H1 (cell line): ENCODE data around the gene TMEM120B. TPM values are rescaled to one million over a fixed set of nuclear protein-coding genes. Genes with fewer than 3 reads are reported as not detected.
A peak's percentile ranks its signal among the peaks of the same experiment; 100 is the strongest.

Source experiments
- CHD7 ChIP-seq: fragments of 300-600 bp; sonication (generic); IDR thresholded peaks from 2 replicates; pipeline ENCODE4 v1.7.1; 2012; ENCODE audit warnings: low read length, moderate library complexity, mild to moderate bottlenecking, inconsistent platforms; ENCODE audit not compliant: insufficient replicate concordance
- JUND ChIP-seq: IDR thresholded peaks from 2 replicates; pipeline ENCODE4 v1.6.1; 2011; ENCODE audit warnings: mild to moderate bottlenecking, improper control_type of control experiment, low read length
- polyA plus RNA-seq, 7 experiments: library from polyadenylated mRNA; depleted of rRNA in 3 of 7; stranded (reverse) in 5 of 7; unstranded in 2 of 7; fragments of >200 nt in 5 of 7; fragments of 200-250 nt in 2 of 7; gene quantifications; 1 replicate in 5 of 7; 2 replicates in 1 of 7; 4 replicates in 1 of 7; pipeline versions ENCODE4 v1.2.1 to v1.2.3, GENCODE V29; 2011 to 2013; ENCODE audit warnings: missing spikeins in 2 of 7, mixed read lengths in 2 of 7
- total RNA-seq: library from RNA; stranded (reverse); fragmentation: NEBNext Ultra II Directional; extraction: Animal tissue kit (Norgen Biotek cat#: 25700); gene quantifications from 2 replicates; pipeline ENCODE4 v1.2.1, GENCODE V29; 2021

The TMEM120B gene
- total and polyA plus RNA-seq, 2 of the 8 experiments (the other 6 are each of a cell fraction or from before 2014, with no cell fraction given), result 22.0 to 29.1 TPM

- no peak for TF ChIP-seq CHD7
- TF ChIP-seq JUND, result peak; percentile 53; the same call in 1 of the 2 replicates
Measured at GRCh38 chr12:121741743-121742142, 29.2 kb downstream of the TMEM120B start (continued).
